ENCODE results near the gene VCL.
"Not testable (repeated sequence)": the region's sequence is repeated elsewhere in the genome, so short reads cannot be mapped to it uniquely, and the experiment has no call there.

VCL gene

GRCh38 chr10:74113546-74113945 lies 115.6 kb downstream of the VCL start:
- DNase-seq, result peak; percentile 65

DNA sequence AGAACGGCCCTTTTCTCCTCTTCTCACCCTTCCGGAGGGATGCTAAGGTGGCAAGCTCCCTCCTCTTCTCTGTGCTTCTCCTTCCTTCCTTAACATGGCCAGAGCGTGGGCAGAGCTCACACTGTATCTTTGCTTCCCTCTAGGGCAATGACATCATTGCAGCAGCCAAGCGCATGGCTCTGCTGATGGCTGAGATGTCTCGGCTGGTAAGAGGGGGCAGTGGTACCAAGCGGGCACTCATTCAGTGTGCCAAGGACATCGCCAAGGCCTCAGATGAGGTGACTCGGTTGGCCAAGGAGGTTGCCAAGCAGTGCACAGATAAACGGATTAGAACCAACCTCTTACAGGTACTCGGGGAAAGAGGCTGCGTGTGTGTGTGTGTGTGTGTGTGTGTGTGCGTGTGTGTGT lies 116.1 kb downstream of the VCL start:
- no peak for DNase-seq

- DNase-seq, result no peak
These were observed 119.8 kb downstream of the VCL start for GRCh38 chr10:74117738-74118137.

DNA sequence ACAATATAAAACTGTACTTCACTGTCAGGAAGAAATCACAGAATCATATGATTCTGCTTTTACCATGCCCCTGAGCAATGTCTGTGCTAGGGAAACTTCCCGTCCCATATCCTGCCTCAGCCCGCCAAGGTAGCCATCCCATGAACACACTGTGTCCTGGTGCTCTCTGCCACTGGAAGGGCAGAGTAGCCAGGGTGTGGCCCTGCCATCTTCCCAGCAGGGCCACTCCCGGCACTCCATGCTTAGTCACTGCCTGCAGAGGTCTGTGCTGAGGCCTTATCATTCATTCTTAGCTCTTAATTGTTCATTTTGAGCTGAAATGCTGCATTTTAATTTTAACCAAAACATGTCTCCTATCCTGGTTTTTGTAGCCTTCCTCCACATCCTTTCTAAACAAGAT lies 120.9 kb downstream of the VCL start:
- peak; percentile 28 for DNase-seq

DNA sequence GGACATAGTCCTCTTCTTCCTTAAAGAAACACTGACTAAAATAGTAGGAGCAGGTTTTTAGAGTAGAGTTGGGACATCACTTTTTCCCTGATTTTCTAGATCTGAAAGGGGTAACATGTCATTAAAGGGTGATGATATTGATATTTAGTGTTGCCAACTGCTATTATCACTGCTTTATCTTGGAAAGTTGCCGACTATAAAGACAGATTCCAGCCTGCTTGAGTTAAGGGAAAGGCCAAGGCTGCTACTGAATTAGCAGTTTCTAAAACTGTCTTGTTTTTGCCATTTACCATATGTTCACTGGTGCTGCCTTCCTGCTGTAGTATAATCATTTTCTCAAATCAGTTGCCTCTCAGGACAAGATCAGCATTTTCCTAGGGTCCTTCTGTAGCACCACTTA lies 123.0 kb downstream of the VCL start:
- DNase-seq, result no peak

- no peak for DNase-seq
These were observed 123.5 kb downstream of the VCL start for GRCh38 chr10:74121368-74121767.

DNA sequence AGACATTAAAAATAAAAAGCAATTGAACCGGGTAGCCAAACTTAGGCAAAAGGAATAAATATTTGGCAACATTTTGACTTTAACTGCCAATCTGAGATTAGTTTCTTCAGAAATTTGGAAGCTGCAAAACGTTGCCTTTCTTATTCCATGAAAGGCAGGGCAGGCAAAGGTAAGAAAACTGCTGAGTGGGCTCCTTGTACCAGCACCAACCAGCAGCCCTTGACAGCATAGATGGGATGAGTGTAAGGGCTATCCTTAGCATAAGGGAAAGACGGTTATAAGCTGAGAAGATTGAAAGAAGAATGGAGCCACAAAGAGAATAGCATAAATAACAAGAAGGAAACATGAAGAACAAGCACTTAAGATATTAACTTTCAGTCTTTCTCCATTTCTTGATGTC lies 124.1 kb downstream of the VCL start:
- no peak for DNase-seq

DNA sequence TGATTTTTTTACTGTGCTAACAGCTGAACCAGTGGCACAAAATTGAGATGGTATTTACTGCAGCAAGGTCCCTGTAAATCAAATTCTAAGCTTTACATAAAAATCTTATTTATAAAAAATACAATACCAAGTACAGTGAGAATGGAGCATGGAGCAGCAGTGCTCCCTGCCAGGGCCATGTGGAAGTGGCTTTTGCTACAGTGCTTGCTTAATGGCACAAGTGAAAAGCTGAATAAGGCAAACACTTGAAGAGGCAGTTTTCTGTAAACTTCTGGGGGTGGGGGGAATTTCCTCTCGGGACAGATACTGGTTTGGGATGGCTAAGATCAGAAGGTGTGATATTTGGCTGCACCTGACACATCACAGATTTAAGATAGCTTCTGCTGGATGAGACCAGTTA lies 125.2 kb downstream of the VCL start:
- no peak for DNase-seq

DNA sequence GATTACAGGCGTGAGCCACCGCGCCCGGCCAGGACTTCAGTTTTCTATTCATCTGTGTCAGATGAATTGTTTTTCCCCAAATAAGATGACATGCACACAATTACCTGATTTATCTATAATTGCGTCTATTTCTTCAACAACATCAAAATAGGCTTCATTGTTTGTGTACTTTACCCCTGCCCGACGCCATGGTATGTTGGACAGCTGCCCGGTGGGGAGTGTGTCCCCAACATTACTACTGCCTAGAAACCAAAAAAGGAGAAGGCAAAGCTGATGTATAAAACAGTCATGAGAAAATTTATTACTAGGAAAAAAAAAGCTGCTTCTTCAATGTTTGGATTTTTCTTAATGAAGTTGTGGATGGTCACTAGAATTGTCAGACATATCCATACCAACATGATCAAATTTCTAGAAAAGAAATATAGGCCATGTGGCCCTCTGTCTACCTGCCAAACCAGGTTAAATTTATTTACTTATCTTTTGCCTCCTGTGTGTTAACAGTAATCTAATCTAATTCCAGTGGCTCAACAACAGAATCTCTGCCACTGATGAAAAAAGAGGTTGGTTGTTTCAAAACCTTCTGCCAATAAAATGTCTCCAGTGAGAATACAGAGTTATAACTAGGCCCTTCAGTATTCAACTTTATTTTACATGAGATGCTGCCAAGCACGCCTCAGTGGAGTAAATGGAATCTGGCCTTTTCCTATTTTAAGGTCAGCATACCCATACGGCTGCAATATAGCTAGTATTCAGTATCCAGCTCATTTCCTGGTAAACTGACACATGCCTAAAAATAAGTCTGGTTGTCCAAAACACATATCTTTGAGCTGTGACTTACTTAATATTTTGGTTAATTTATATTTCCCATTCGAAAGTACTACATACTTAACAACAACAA lies 136.3 kb downstream of the VCL start:
- no peak for DNase-seq

GRCh38 chr10:74135452-74135851 lies 137.5 kb downstream of the VCL start:
- no peak for DNase-seq

- no peak for DNase-seq
These were observed 140.1 kb downstream of the VCL start for GRCh38 chr10:74137992-74138391.

GRCh38 chr10:74138596-74138995 lies 140.7 kb downstream of the VCL start:
- DNase-seq, result not testable (repeated sequence)

DNA sequence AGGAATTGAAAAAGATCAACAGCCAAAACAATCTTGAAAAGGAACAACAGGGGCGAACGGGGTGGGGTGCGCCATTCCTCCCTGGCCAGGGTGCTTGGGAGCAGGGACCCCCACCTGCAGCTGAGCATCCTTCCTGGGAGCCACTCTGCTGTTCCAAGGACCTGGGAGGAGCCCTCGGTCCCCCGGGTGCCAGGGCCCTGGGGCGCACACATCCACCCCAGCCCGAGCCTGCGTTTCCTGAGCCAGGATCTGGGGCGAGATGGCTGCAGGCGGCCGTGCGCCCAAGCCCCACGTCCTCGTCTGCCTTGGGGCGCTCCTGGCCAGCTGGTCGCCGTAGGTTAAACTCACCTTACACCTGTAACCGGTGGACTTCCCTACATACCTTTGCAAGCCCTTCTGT lies 142.1 kb downstream of the VCL start:
- DNase-seq, result no peak

DNA sequence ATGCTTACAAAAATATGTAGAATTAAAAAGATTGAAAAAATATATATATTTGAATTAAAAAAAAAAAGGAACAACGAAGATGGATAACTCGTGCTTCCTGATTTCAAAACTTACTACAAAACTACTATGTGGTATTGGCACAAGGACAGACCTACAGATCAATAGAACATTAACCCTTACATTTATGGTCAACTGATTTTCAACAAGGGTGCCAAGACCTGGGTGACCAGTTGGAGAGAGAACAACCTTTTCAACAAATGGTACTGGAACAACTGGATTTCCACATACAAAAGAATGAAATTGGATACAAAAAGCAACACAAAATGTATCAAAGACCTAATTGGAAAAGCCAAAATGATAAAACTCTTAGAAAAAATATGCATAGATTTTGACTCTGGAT lies 142.6 kb downstream of the VCL start:
- no peak for DNase-seq

DNA sequence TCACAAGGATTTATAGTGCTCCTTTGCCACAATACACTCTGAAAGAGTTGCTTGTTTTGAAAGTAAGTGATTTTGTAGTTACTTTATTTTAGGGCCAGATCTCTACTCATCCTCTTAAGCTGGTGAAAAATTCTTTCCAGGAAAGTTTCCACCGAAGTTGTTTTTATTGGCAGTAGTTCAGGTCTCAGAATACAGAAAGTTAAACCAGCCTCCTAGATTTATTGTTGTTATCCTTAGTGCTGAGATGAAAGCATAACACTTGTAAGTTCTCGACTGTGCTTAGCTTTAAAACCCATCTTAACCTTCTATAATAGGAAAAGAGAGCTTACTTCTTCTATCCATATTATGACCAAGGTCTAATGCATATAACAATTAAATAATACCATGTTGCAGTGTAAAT lies 147.2 kb downstream of the VCL start:
- DNase-seq, result peak; percentile 79

DNA sequence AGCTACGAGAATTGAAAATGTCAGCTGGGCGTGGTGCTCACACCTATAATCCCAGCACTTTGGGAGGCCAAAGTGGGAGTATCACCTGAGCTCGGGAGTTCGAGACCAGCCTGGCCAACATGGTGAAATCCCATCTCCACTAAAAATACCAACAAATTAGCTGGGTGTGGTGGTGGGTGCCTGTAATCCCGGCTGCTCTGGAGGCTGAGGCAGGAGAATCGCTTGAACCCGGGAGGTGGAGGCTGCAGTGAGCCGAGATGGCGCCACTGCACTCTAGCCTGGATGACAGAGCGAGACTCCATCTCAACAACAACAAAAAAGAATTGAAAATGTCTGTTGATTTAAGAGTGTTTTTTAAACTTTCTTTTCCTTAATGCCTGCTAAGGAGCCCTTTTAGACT lies 149.1 kb downstream of the VCL start:
- DNase-seq, result not testable (repeated sequence)

- DNase-seq, result no peak
These were observed 152.5 kb downstream of the VCL start, which contains the start of gene AP3M1 for GRCh38 chr10:74150204-74150989. Gene AP3M1 (minus strand): TSS chr10:74150828. CDS start chr10:74138379, 12,449 bp downstream.

DNA sequence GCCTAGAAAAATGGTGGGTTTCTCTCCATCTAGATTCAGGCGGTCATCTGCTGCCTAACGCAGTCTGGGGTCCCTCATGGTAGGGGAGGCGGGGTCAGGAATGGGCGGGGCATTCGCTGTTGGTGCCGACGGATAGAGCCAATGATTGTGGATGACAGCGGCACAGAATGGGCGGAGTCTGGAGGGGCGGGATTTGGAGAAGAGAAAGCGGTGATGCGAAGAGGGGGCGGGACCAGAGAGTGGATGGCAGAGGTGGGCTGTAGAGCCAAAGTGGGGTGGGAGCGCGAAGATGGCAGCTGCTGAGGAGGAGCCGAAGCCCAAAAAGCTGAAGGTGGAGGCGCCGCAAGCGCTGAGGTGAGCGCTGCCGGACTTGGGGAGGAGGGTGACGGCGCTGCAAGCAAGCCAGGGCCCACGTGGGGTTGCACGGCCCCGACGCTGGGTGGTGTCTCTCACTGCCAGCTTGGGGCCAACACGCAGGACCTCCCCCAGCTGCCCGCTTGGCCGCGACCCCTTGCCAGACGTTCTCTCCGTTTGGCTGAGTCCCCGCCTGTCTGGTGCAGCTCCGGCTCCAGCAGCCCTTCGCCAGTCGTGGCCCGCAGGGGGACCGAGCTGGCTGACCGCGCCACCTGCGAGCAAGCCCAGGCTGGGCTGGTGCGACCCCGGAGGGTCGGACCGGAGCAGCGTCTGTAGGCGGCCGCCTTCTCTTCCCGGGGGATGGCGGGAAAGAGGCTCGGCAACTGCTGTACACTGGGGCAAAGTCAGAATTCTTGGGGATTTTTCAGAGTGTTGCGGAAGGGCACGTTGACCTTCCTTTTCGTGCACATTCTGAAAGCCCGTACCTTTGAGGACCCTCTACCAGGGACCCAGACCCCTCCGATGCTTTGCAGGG lies 153.3 kb downstream of the VCL start, which contains the start of gene ADK:
TSS of gene ADK (plus strand) at position 232 of the 889 bp plus-strand sequence. CDS start at position 290, 58 bp downstream.
- peak; percentile 99 for DNase-seq

GRCh38 chr10:74151879-74152722 lies 154.2 kb downstream of the VCL start:
- no peak for DNase-seq

- DNase-seq, result peak; percentile 66
These were observed 155.2 kb downstream of the VCL start for GRCh38 chr10:74153123-74153522.

DNA sequence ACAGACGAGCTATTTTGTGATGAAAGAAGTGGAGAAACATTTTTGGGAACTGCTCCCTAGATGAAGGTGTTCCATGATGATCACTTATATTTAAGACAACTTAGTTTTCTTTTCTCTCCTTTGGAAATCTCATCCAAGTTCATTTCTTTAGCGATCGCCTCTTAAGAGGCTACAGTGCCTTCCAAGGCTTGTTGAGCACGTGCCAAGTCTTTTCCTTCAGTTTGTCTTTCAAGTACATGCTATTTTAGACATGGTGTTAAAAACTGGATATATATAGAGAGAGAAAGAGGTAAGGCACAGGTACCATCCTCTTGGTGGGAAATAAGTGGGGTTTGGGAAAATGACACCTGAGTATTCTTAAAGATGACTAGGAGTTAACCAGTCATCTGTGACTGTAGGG lies 155.8 kb downstream of the VCL start:
- DNase-seq, result no peak

DNA sequence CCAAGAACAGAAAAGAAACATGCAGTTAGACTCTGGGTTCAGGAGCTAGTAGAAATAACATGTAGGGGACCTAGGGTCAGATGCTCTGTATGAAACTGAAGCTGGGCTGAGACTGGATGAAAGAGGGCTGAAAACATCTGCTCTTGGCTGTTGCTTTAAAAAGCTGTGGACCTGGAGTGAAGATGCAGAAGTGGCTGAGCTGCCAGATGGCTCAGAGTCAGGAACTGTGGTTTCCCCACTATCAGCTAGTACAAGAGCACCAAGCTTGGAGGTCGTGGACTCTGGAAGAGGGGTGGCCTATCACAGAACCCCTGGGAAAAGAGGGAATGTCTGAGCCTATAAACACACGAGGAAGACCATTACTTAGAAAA lies 159.0 kb downstream of the VCL start:
- DNase-seq, result no peak
